ENCODE data around the gene PRIM2.
"Not testable (repeated sequence)": the region's sequence is repeated elsewhere in the genome, so short reads cannot be mapped to it uniquely, and the experiment has no call there.

The PRIM2 gene

GRCh38 chr6:57307850-57308249 lies 9.6 kb upstream of the PRIM2 start:
- DNase-seq (ENCODE audit: extremely low read depth in 1 of 2, low read depth in 1 of 2), result no peak

GRCh38 chr6:57308755-57309154 lies 8.7 kb upstream of the PRIM2 start:
- not testable (repeated sequence) for DNase-seq (ENCODE audit: extremely low read depth in 1 of 2, low read depth in 1 of 2)

- DNase-seq (ENCODE audit: extremely low read depth in 1 of 2, low read depth in 1 of 2), result not testable (repeated sequence)
Observed at GRCh38 chr6:57310095-57310816, 7.2 kb upstream of the PRIM2 start.

GRCh38 chr6:57310817-57311157 lies 6.6 kb upstream of the PRIM2 start:
- DNase-seq (ENCODE audit: extremely low read depth in 1 of 2, low read depth in 1 of 2), result no peak

GRCh38 chr6:57311300-57312003 lies 6.0 kb upstream of the PRIM2 start:
- not testable (repeated sequence) for DNase-seq (ENCODE audit: extremely low read depth in 1 of 2, low read depth in 1 of 2)

GRCh38 chr6:57312004-57312345 lies 5.5 kb upstream of the PRIM2 start:
- DNase-seq (ENCODE audit: extremely low read depth in 1 of 2, low read depth in 1 of 2), result no peak

- DNase-seq (ENCODE audit: extremely low read depth in 1 of 2, low read depth in 1 of 2), result no peak
Observed at GRCh38 chr6:57313009-57313408, 4.4 kb upstream of the PRIM2 start.

GRCh38 chr6:57313711-57314471 lies 3.5 kb upstream of the PRIM2 start:
- DNase-seq (ENCODE audit: extremely low read depth in 1 of 2, low read depth in 1 of 2), result no peak

- no peak for DNase-seq (ENCODE audit: extremely low read depth in 1 of 2, low read depth in 1 of 2)
Observed at GRCh38 chr6:57315111-57315510, 2.3 kb upstream of the PRIM2 start.

GRCh38 chr6:57315851-57316250 lies 1.6 kb upstream of the PRIM2 start:
- no peak for DNase-seq (ENCODE audit: extremely low read depth in 1 of 2, low read depth in 1 of 2)

GRCh38 chr6:57316581-57317059 lies 810 bp upstream of the PRIM2 start:
- DNase-seq (ENCODE audit: extremely low read depth in 1 of 2, low read depth in 1 of 2), result peak; percentile 44 to 57

GRCh38 chr6:57324538-57324937 lies 7.1 kb downstream of the PRIM2 start:
- no peak for DNase-seq (ENCODE audit: extremely low read depth in 1 of 2, low read depth in 1 of 2)

- DNase-seq (ENCODE audit: extremely low read depth in 1 of 2, low read depth in 1 of 2), result no peak
Observed at GRCh38 chr6:57327311-57327710, 9.9 kb downstream of the PRIM2 start.

- DNase-seq (ENCODE audit: extremely low read depth in 1 of 2, low read depth in 1 of 2), result no peak
Observed at GRCh38 chr6:57328074-57328473, 10.6 kb downstream of the PRIM2 start.

GRCh38 chr6:57329933-57330332 lies 12.5 kb downstream of the PRIM2 start:
- no peak for DNase-seq (ENCODE audit: extremely low read depth in 1 of 2, low read depth in 1 of 2)

GRCh38 chr6:57342148-57342669 lies 24.8 kb downstream of the PRIM2 start:
- DNase-seq (ENCODE audit: extremely low read depth in 1 of 2, low read depth in 1 of 2), result no peak

- not testable (repeated sequence) for DNase-seq (ENCODE audit: extremely low read depth in 1 of 2, low read depth in 1 of 2)
Observed at GRCh38 chr6:57343342-57343741, 25.9 kb downstream of the PRIM2 start.

GRCh38 chr6:57346715-57347114 lies 29.3 kb downstream of the PRIM2 start:
- DNase-seq (ENCODE audit: extremely low read depth in 1 of 2, low read depth in 1 of 2), result not testable (repeated sequence)

- not testable (repeated sequence) for DNase-seq (ENCODE audit: extremely low read depth in 1 of 2, low read depth in 1 of 2)
Observed at GRCh38 chr6:57347597-57347996, 30.2 kb downstream of the PRIM2 start.

- not testable (repeated sequence) for DNase-seq (ENCODE audit: extremely low read depth in 1 of 2, low read depth in 1 of 2)
Observed at GRCh38 chr6:57350443-57350842, 33.0 kb downstream of the PRIM2 start.

GRCh38 chr6:57352596-57352995 lies 35.2 kb downstream of the PRIM2 start:
- not testable (repeated sequence) for DNase-seq (ENCODE audit: extremely low read depth in 1 of 2, low read depth in 1 of 2)

Measured in activated CD8-positive, alpha-beta memory T cell treated with anti-CD3 and anti-CD28 coated beads for 1 hour (primary cell).